ENCODE data around the gene SEZ6L.

Gene SEZ6L

DNA sequence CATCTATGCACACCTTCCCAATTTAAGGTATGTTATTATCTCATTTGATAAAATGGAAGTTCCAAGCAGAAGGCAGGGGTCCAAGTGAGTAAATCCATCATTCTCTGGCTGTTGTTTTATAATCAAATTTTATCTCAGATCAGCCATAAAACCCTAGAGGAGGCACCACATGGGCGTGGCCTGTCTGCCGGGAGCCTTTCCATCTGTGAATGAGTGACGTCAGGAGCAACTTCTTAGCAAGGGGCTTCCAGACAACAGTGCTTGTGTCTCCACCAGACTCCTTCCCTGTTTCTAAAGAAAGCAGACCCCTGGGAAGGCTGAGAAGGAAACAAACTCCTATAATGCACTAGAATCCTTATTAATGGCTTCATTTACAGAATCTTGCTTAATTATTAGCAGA, 13.5 kb downstream of the SEZ6L start:
- DNase-seq: no peak

DNA sequence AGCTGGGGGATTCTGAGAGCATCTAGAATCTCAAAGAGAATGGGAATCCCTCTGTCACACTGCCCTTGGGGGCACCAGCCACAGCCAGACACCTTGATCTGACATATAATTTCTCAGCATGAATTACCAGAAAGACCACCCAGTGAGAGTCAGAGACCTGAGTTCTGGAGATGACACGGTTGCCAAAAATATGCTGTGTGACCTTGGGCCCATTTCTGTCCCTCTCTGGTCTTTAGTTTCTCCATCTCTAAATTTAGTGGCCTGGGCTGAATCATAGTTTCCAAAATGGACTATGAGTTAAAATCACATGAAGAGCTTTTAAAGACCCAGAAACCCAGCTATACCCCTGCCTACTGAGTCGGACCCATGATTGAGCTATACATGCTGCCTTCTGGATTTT, 15.9 kb downstream of the SEZ6L start:
- no peak for DNase-seq

DNA sequence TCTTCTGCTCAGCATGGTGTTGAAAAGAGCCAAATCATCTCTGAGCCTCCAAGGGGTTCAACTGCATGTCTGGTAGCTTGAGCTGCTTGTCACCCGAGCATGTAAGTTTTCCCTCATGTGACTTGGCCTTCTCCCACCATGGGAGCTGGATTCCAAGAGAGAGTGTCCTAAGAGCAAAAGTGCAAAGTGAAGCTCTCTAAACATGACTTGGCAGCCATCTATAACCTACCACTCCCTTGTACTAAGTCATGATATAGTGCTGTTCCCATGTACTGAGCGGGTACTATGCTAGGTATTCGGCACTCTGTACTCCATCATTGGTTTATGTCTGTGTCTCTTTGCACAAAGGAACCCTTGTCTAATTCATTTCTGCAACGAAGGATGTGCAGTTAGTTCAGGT, 19.1 kb downstream of the SEZ6L start:
- no peak for DNase-seq

DNA sequence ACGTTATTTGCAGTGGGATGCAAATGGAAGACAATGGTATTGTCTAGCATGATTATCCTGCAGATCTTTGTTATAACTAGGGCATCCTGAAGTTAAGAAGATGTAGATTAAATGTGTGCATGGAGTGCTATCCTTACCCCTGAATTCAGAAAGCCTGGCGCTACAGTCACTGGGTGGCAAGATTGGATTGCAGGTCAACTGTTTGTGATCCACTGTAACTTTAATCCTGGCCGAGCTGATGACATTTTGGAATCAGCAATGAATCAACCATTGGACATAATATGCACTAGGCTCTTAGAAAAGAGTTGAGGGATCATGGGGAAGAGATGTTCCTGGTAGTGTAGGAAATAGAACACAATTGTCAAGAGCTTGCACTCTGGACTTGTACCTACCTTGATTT, 25.1 kb downstream of the SEZ6L start:
- no peak for DNase-seq

DNA sequence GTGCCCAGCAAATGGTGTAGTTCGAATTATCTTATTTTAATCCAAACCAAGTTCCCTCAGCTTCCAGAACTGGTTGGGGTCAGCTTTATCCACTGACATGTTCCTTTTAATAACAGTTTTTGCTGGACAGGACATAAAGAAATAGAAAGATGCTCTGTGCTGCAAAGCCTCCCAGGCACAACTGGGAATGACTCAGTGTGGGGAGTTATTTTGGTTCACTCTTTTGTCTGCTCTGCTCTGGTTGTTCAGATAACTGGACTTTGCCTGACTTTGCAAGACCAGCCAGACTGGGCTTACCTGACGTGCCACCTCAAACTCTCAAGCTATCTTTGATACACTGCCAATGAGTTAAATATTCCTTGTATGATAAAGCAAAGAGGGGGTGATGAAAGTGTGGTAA, 25.6 kb downstream of the SEZ6L start:
- DNase-seq: no peak

DNA sequence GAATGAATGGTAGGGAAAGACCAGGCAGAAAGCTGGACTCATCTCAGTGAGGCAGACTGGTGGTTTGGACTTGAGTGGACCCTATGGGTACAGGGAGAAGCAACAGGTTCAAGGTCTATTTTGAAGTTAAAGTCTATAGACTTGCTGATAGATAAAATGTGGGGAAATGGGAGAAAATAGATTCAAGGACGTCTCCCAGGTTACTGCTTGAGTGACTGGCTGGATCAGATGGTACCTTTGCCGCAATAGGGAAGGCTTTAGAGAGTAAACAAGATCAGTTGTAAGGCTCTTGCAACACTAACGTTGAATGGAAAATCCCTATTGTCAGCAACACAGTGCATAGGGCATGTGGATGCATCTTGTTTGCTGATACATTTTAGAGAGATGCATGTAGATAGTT, 27.4 kb downstream of the SEZ6L start:
- DNase-seq: no peak

DNA sequence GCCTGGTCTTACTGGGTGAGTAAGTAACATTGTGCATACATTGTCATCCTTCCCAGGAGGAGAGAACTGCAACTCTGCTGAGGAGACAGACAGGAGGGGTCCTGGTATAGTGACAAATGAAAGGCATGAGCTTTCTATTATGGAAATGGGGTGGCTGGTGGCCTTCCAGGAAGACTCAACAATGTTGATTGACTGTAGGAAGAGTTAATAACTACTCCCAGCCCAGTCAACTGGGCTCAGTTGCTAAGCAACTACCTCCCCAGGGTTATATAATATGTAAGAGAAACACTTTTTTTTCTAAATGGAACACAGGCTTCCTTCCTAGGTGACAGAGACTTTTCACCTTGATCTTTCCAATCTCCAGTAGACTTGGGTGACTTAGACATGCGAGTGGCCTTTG, 28.2 kb downstream of the SEZ6L start:
- no peak for DNase-seq

DNA sequence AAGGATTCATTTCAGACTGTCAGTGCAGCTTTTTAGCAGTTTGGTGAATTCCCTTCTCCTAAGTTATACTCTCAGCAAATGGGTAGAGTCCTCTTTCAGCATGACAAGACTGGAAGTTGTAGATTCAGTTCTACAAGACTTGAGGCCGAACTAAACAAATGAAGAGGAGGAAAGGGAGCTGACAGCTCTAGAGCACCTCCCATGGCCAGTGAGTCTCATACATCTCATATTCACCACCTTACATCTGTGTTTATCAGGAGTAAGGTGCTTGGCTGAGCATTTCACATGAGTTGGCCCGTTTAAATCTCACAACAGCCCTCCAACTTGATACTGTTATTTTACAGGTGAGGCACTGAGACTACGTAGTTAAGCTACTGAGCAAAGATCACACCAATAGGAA, 30.4 kb downstream of the SEZ6L start:
- no peak for DNase-seq

DNA sequence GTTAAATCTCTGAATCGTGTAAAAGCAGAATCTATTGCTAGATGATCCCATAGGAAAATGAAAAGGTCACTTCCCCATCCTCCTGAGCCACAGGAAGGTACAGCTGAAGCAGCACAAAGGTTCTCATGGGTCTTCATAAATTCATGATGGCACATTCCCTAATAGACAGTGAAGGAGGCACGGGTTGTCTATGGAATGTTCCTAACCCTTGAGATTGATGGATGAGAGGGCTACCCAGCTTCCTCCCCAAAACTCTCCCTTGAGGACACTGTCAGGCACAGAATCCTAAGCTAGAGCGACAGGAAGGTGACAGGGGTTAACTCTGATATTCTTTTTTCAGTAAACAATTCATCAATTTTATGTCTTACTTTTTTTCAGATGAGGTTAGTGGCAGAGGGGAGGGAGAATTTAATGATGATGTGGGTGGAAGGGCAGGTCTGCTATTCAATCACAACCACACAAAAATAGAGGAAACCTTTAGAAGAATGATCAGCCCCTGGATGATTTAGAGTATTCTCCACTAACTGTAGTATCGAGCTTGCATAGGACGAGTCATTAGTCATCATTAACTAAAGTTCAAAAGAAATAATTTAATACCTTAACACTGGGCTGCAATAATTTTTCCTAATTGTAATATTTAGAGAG, 33.1 kb downstream of the SEZ6L start:
- no peak for DNase-seq

DNA sequence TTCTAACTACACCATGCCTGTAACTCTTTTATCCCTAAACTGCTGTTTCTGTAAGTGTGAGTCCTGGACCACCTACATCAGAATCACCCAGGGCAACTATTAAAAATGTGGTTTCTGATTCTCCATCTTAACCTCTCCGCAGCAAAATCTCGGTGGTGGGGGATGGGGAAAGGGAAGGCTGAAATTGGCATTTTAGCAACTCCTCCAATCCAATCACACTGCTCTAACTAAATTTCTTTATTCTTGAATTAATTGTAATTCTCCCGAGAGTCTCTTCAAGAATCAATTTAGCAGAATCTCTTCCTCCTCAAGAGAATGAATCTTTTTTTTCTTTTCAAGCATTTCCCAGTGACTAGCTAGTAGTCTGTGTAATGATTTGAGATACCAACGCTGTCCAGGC, 36.2 kb downstream of the SEZ6L start:
- no peak for DNase-seq

DNA sequence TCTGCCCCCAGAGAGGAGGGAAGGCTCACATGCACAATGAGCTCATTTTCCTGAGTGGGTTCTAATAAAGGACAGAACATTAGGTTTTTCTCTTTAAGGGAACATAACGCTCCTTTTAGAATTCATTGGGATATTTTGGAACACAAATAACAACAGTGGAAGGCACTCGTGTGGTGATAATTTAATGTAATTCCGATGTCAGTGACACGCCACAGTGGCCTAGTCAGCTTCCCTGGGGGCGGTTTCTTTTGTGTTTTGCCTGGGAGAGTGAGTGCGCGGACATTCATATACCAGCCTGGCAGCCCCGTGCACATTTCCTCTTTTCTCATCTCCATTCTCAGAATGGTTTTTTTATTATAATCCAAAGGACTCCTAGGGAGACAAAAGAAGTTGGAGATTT, 41.1 kb downstream of the SEZ6L start:
- DNase-seq: no peak

DNA sequence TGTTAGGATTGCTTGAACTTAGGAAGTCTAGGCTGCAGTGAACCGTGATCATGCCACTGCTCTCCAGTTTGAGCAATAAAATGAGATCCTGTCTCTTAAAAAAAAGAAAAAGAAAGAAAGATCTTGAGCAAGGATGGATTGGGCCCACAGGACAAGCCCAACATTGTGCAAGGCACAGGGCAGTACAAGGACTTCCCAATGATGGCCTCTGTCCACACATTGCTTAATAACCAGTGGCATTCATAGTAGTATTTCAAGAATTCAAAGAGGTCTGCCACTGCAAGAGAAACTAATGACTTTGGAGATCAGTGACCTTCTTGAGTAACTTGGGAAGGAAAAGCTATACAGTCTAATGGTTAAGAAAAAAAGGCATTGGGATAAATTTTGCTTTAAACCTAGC, 44.6 kb downstream of the SEZ6L start:
- DNase-seq: no peak

DNA sequence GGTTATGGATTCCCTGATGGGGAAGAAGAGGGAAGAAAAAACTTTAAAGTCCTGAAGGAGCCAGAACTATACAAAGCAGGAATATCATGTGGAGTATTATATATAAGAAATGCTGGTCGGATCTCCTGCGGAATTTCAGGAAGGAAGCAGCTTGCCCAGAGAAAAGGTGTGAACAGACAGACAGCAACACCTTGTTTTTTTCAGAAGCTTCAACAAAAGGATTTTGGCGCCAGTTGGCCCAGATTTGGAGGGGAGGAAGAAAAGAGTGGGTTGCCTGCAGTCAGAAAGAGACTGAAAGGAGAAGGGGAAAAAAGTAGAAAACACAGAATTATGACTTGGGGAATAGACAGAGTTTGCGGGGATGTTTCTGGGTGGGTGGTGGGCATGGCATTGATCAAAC, 45.2 kb downstream of the SEZ6L start:
- DNase-seq: no peak

DNA sequence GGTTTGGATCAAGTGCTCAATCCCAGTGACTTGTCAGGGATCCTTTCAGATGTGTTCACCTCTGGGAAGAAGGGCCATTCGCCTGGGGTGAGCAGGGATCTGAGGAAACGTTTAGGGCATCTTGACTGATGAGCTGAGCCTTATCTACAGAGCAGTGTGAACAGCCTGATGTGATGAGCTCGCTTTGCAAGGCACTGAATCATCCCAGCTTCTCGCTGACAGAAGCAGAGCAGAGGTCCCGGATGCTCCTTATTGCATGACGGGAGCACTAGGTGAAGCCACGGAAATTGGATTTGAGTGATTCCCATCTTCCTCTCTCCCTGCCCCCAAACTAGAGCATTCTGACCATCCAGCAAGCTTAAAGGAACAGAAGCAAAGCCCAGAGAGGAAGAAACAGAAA, 46.5 kb downstream of the SEZ6L start:
- DNase-seq: no peak

DNA sequence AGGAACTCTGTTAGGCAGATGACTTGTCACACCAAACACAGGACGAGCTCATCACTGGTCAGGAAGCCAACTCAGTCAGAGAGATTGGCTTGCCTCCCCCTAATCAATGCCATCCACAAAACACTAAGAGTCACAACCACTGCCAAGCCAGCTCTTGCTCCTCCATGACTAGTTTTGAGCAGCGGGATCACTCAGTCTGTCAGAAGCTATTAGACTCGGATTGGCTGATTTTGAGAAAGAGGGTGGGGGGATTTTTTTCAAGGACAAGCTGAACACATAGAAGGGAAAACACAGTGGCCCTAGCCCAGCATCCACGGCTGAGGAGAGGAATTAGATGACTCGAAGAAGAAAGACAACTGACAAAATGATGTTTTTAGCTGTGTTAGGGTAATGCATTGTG, 55.9 kb downstream of the SEZ6L start:
- DNase-seq: no peak

DNA sequence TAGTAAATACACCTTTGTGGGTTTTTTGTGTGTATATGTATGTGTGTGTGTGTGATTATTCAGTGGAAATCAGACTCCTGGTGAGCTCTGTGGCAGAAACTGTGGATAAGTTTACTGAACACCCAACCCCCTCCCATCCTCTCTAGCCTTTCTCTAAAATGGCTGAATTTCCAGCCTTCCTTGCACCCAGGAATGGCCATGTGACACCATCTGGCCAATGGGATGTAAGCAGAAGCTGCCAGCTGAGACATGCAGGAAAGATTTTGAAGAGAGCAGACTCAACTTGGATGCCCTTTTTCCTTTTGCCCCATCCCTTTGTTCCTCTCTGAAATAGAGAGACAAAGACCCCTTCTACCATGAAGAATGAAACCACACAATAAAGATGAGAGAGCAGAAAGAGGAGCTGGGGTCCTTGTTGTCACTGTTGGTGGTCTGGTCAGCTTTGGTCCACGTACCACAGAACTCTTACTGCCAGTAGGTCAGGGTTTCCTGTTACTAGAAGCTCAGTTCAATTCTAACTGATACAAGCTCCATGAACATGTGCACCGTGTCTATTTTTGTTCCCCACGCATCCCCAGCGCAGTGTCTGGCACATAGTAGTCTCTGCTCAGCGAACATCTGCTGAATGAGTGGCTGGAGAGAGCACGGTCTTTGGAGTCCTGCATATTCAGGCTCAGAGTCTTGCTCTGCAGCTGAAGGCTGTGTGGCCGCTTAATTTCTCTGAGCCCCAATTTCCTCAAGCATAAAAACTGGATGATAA, 57.5 kb downstream of the SEZ6L start:
- no peak for DNase-seq

DNA sequence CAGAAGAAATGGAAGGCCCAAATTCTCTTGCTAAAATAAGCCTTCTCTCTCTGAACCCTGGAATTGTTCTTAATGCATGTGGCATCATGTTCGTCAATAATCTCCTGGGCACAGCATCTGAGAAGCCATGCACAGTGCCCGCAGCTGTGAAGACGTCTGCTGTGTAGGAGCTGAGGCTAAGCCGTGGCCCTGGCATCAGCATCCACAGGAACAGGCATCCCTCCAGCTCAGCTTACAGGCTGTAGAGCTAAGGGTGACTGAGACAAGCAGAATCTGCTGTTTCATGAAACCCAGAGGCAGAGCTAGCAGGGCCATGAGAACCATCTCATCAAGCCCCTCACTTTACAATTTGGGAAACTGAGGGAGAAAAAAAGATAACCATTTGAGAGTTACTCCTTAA, 60.6 kb downstream of the SEZ6L start:
- no peak for DNase-seq

DNA sequence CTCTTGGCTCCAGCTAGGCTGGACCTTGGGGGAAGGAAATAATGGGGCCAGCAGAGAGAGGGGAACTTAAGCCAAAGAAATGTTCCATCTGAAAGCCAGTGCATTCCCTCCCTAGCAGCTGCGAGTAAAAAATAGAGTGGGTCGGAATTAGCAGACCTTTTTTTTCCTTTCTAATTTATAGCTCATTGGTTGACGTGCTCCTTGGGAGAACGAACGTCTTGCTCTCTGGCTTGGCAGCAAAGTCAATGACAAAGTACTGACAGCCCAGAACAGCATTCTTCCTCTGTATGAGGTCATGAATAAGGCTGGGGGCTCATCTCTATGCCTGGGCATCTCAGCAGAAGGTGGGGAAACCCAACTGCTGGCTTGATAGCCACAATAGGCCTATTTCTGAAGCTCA, 65.0 kb downstream of the SEZ6L start:
- no peak for DNase-seq

DNA sequence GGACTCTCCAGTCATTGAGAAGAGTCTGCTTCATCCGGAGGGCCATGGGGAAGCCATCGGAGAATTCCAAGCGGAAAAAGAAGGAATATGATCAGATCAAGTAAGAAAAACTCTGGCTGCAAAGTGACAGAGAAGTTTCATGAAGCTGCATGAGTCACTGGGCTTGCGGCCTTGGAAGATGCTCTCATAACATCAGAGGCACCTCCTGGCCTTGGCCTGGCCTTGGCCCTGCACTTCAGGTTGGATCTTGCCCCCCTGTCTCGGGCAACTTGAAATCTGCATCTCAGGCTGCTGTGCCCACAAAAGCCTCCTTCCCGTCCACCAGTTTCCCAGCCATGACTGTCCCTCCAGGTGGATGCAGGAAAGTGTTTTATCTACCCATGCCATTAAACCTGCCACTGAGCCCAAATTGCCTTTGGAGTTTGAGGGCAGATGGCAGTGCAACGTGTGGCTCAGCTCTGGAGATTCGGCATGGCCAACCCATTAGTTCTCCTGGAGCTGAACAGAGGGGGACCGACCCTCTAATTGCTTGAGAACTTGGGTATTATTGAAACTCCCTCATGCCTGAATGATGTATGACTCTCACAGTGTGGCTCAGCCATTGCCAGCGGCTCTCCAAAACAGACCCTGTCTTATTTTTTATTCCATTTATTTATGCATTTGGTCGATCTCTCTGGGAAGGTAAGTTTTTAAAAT, 66.7 kb downstream of the SEZ6L start:
- DNase-seq: no peak

DNA sequence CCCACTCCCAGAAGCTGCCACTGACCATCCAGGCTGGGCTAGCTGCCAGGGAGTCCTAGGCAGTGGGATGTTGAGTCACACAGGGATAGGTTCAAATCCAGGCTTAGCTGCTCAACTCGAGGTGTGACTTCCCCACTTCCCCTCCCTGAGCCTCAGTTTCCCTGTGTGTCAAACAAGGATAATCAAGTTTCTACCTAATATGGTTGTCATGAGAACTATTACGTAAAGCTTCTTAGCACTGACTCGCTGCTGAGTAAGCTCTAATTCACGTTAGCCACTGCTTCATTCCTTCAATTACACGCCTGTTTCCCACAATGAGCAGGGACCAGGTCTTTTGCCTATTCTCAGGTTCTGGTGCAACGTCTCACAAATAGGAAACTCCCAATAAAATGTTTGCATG, 67.7 kb downstream of the SEZ6L start:
- no peak for DNase-seq

DNA sequence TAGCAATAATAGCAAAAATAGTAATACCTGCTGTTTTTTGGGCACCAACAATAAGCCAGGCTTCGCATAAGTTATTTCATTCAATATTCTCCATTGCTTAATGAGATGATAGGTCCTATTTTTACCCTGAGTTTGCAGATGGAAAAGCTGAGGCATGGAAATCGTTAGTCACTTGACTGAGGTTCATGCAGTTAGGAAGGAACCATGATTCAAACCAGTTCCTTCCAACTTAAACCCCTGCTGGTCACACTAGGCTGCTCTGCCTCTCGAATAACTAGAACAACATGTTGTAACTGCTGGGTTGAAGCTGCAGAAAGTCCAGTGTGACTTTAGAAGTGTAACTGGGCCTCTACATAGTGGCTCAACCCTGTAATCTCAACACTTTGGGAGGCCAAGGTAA, 69.3 kb downstream of the SEZ6L start:
- no peak for DNase-seq

DNA sequence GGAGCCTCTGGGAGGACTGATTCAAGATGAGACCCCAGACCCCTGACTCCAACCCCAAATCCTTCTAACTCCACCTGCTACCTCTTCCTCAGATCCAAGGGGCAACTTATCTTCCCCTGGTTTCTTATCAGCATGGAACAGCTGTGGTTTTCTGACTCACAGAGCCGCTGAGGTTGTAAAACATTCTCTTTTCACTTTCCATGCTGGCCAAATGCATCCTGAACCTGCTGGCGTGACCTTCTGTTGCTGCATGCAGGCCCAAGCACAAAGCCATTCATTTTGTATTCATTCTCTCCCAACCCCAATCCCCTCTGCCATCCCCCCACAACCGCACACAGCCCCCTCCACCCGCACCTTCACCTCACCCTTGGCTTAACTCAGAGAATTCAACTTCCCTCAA, 70.3 kb downstream of the SEZ6L start:
- DNase-seq: no peak

DNA sequence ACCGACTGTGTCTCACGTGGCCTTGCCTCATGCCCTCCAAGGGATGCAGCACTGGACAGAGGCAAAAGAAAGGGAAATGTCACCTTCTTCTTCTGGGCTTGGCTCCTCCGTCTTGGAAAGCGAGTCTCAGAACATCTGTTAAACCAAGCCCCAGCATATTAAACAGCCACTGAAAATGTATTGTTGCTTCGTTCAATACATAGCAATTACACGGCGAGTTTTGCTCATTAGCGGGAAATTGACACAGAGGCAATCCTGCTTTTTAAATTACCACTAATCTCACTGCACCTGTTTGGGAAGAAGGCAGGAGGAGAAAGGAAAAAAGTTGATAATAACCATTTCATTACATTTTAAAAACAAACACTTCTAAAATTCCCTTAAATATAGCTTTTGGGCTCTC, 72.1 kb downstream of the SEZ6L start:
- no peak for DNase-seq

DNA sequence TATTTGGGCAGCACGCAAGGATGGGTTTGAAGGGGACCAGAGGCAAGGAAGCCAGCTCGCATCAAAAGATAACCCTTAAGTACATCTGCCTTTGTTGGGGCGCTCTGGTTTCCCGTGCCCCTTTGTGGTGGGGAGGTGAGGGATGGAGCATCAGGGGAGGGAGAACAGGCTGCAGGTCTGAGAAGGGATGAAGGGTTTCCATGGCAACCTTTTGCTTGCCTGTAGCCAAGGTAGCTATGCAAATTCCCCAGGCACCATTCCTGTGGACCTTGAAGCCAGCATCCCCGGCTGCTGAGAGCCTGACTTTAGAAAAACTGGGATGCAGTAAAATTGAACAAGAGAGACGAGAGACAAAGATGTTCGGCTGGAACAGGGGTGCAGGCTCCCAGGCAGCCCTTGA, 75.7 kb downstream of the SEZ6L start:
- DNase-seq: no peak
